Loucy (cell line): ENCODE results near the gene KCNN3.

Experiments used
- CTCF ChIP-seq: fragments of 200-600 bp; sonication (generic); conservative IDR thresholded peaks from 2 replicates; pipeline ENCODE4 v1.5.1; 2014; ENCODE audit warnings: mild to moderate bottlenecking, antibody characterized with exemption, low read length
- EZH2phosphoT487 ChIP-seq: fragments of 200-600 bp; IDR thresholded peaks from 2 replicates; pipeline ENCODE4 v1.6.1; 2018; ENCODE audit warnings: antibody characterized with exemption, mild to moderate bottlenecking, moderate library complexity, borderline replicate concordance

- TF ChIP-seq CTCF (no peak), EZH2phosphoT487 (no peak)
Measured at GRCh38 chr1:154718566-154718965, 151.5 kb downstream of the KCNN3 start.
